GM12801 (cell line): ENCODE results near the gene LCNL1.

Source experiments
- TF ChIP-seq, protein P1 (sequence below): IDR thresholded peaks from one replicate; pipeline ENCODE4 v1.5.1; 2011; ENCODE audit warnings: control low read depth; ENCODE audit not compliant: insufficient read length; ENCODE audit errors: extremely low read depth

The LCNL1 gene

DNA sequence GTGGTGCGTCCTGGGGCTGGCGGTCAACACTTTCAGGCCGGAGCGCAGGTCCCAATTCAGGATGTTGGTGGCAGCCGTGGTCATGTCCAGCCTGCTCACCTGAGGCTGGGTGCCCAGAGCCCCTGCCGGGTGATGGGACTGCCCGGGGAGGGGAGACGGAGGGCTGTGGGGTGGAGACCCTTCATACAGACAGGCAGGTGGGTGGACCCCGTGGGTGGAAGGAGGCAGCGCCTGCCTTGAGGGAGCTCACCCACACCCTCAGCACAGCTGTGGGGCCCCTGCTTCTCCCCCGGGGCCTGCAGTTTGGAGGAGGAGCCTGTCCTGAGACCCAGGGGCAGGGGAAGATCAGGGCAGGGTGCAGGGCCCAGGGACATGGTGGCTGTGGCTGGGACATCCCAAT, 12.4 kb upstream of the LCNL1 start:
- TF ChIP-seq, protein P1, sequence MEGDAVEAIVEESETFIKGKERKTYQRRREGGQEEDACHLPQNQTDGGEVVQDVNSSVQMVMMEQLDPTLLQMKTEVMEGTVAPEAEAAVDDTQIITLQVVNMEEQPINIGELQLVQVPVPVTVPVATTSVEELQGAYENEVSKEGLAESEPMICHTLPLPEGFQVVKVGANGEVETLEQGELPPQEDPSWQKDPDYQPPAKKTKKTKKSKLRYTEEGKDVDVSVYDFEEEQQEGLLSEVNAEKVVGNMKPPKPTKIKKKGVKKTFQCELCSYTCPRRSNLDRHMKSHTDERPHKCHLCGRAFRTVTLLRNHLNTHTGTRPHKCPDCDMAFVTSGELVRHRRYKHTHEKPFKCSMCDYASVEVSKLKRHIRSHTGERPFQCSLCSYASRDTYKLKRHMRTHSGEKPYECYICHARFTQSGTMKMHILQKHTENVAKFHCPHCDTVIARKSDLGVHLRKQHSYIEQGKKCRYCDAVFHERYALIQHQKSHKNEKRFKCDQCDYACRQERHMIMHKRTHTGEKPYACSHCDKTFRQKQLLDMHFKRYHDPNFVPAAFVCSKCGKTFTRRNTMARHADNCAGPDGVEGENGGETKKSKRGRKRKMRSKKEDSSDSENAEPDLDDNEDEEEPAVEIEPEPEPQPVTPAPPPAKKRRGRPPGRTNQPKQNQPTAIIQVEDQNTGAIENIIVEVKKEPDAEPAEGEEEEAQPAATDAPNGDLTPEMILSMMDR, result no peak

DNA sequence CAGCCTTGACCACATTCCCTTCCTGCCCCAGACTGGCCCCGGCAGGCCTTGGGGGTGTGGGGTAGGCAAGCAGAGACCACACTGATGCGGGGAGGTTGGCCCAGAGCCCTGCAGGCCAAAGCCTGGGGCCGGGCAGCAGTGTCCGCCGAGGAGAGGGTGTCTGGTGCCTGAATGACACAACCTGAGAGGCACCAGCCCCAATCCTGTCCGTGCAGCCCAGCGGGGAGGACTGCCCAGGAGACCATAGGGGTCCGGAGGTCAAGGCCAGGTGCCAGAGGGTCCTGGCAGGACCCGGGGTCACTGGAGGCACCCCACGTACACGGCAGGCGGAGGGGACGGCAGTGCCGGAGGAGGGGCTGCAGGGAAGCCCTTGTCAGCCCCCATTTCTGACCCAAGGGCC, 11.0 kb upstream of the LCNL1 start:
- TF ChIP-seq, protein P1, result no peak

DNA sequence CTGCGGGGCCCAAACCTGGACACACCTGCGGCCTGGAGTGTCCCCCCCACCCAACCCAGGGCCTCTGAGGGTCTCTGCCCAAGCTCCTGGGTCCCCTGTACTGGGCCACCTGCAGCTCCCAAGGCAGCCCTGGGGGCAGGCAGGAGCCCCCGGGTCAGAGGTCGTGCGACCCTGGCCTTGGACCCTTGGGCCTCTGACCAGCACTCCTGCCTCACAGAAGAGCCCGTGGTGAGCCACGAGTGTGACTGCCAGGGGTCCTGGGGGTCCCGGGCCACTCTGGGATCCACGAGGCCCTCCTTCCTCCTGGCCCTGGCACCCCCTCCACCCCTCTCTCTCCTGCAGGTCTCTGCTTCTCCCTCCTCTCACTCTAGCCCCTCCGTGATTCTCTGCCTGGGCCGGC, 10.5 kb upstream of the LCNL1 start:
- TF ChIP-seq, protein P1, result no peak

- TF ChIP-seq, protein P1, result no peak
Measured at GRCh38 chr9:136972743-136973142, 10.1 kb upstream of the LCNL1 start.

- TF ChIP-seq, protein P1, result no peak
Measured at GRCh38 chr9:136973618-136974617, 8.9 kb upstream of the LCNL1 start.

GRCh38 chr9:136974817-136975535, 7.8 kb upstream of the LCNL1 start:
- TF ChIP-seq, protein P1, result no peak

DNA sequence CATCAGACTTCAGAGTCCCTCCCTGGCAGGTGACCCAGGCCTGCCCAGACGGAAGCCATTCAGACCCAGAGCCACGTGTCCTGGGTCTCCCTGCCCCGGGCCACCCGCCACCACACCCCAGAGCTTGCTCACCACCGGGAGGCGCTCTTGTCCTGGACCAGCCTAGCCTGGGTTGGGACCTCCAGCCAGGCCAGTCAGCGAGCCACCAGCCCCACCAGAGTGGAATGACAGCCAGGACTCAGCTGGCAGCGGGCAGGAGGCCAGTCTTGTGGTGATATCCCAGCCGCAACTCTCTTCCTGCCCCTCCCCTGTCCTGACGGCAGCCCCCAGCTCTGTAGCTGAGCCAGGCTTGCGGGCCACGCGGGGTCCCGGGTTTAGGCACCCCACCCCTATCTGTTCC, 7.1 kb upstream of the LCNL1 start:
- TF ChIP-seq, protein P1, result no peak
